Stimulated activated naive CD8-positive, alpha-beta T cell treated with anti-CD3 and anti-CD28 coated beads, Interleukin-15, Interleukin-2, amounts not matched to agents 100 U/mL and 50 U/mL, for 24 hours (primary cell): ENCODE measurements around the gene ABCB8.
"Not testable (repeated sequence)": the region's sequence is repeated elsewhere in the genome, so short reads cannot be mapped to it uniquely, and the experiment has no call there.

ENCODE experiments used
- ATAC-seq: fragments of 150-1000 bp; cut with Tn5 transposase; one replicate; pipeline ENCODE4 v1.10.0; 2021
- DNase-seq: peaks from one replicate; pipeline ENCODE4 v3.0.0; 2021

ABCB8 gene

GRCh38 chr7:151035026-151035717 is 6.9 kb downstream of the ABCB8 start:
- DNase-seq (no peak), ATAC-seq (no peak)

- ATAC-seq (no peak), DNase-seq (no peak)
These were observed 7.7 kb downstream of the ABCB8 start for GRCh38 chr7:151035902-151036301.

GRCh38 chr7:151038951-151039849 is 10.9 kb downstream of the ABCB8 start:
- ATAC-seq (peak; percentile 95), DNase-seq (peak; percentile 89)

- no peak for DNase-seq
- ATAC-seq = no peak
These were observed 11.7 kb downstream of the ABCB8 start for GRCh38 chr7:151039850-151040548.

- ATAC-seq = no peak
These were observed 12.5 kb downstream of the ABCB8 start for GRCh38 chr7:151040616-151041375.

GRCh38 chr7:151043449-151043848 is 15.2 kb downstream of the ABCB8 start:
- not testable (repeated sequence) for DNase-seq, ATAC-seq

More at GRCh38 chr7:151040616-151041375, 12.5 kb downstream of the ABCB8 start:
- no peak for DNase-seq

- ATAC-seq (no peak), DNase-seq (no peak)
These were observed 15.7 kb downstream of the ABCB8 start for GRCh38 chr7:151043959-151044358.

GRCh38 chr7:151045262-151045661 is 17.0 kb downstream of the ABCB8 start:
- DNase-seq (no peak), ATAC-seq (no peak)

- no peak for DNase-seq
- ATAC-seq = no peak
These were observed 17.7 kb downstream of the ABCB8 start for GRCh38 chr7:151045967-151046366.

GRCh38 chr7:151046603-151047573 is 18.6 kb downstream of the ABCB8 start:
- no peak for DNase-seq
- ATAC-seq = no peak

- ATAC-seq (no peak), DNase-seq (no peak)
These were observed 19.9 kb downstream of the ABCB8 start, which contains the start of gene ASIC3 for GRCh38 chr7:151047976-151048815. TSS of gene ASIC3 (plus strand) at chr7:151048531. CDS start at chr7:151048886, 355 bp downstream.

GRCh38 chr7:151048911-151049463 is 20.7 kb downstream of the ABCB8 start:
- DNase-seq (no peak), ATAC-seq (no peak)

GRCh38 chr7:151051108-151051507 is 22.9 kb downstream of the ABCB8 start:
- DNase-seq = peak; percentile 57
- ATAC-seq = peak; percentile 62

GRCh38 chr7:151053096-151053495 is 24.8 kb downstream of the ABCB8 start:
- DNase-seq (no peak), ATAC-seq (no peak)

GRCh38 chr7:151053751-151054150 is 25.5 kb downstream of the ABCB8 start:
- ATAC-seq (no peak), DNase-seq (no peak)

- no peak for DNase-seq
- no peak for ATAC-seq
These were observed 28.0 kb downstream of the ABCB8 start for GRCh38 chr7:151056283-151056665.

GRCh38 chr7:151056666-151057505 is 28.6 kb downstream of the ABCB8 start:
- ATAC-seq (no peak), DNase-seq (no peak)

- no peak for ATAC-seq
- no peak for DNase-seq
These were observed 29.3 kb downstream of the ABCB8 start, which contains the start of gene CDK5 for GRCh38 chr7:151057506-151057988. TSS of gene CDK5 (minus strand) at chr7:151057897. CDS start at chr7:151057848, 49 bp downstream.
